GM19035 (cell line): ENCODE results near the gene KCNK2.

Experiments used
- ATAC-seq: cut with Tn5 transposase; IDR thresholded peaks from one replicate; pipeline ENCODE4 v1.9.1; 2021; ENCODE audit not compliant: unreplicated experiment

The KCNK2 gene

DNA sequence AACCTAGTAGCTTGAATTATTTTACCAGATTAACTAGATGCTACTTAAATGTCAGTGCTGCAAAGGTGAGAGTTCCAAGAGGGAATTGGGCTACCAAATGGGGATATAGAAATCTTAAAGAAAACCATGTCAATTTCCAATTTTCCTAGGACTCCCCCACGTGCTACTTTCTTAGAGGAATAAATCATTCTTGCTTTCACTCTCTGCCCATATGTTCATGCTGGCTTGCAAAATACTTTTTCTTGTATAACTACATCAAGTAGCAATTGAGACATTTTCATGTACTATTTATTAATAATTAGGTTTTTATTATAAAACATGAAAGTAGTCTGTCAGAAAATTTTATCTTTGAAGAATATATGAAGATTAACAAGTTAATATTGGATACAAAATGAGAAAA lies 11.8 kb downstream of the KCNK2 start:
- no peak for ATAC-seq

GRCh38 chr1:215095524-215095923 lies 13.0 kb downstream of the KCNK2 start:
- no peak for ATAC-seq

DNA sequence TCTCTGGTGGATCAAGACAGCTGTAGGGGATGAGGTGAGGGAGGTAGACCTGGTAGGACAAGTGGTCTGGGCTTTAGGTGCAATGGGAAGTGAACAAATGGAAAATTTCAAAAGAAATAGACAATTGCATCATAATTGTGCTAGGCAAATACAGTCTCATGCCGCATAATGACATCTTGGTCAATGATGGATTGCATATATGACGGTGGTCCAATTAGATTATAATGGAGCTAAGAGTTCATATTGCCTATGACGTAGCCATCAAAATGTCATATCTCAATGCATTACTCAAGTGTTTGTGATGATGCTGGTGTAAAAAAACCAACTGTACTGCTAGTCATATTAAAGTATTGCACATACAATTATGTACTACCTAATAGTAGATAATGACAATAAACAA lies 19.0 kb downstream of the KCNK2 start:
- ATAC-seq = no peak

GRCh38 chr1:215104283-215104682 lies 21.7 kb downstream of the KCNK2 start:
- no peak for ATAC-seq

GRCh38 chr1:215106067-215106466 lies 23.5 kb downstream of the KCNK2 start:
- no peak for ATAC-seq

DNA sequence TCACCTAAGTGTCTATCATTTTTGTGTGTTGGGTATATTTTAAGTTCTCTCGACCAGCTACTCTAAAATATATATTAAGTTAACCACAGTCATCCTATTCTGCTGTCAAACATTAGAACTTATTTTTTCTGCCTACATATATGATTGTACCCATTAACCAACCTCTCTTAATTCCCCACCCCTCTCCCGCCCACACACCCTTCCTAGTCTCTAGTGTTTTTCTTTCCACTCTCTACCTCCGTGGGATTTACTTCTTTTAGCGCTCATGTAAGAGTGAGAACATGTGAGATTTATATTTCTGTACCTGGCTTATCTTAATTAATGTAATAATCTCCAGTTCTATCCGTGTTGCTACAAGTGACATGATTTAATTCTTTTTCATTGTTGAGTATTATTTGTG lies 26.6 kb downstream of the KCNK2 start:
- ATAC-seq = no peak

- no peak for ATAC-seq
Measured at GRCh38 chr1:215111916-215112315, 29.4 kb downstream of the KCNK2 start.

DNA sequence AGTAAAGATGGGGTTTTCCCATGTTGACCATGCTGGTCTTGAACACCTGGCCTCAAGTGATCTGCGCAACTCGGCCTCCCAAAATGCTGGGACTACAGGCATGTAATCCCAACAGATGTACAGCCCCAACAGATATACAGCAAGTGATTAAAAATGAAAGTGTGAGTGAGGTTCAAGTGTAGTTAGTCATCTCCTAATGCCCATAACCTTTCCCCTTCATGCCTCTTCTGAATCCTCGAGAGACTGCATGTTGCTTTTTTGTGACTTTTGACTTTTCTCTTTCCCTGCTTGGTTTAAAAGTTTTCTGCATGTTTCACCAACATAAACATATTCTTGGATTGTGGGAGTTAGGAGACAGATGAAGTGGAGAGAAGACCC lies 31.2 kb downstream of the KCNK2 start:
- ATAC-seq = no peak

DNA sequence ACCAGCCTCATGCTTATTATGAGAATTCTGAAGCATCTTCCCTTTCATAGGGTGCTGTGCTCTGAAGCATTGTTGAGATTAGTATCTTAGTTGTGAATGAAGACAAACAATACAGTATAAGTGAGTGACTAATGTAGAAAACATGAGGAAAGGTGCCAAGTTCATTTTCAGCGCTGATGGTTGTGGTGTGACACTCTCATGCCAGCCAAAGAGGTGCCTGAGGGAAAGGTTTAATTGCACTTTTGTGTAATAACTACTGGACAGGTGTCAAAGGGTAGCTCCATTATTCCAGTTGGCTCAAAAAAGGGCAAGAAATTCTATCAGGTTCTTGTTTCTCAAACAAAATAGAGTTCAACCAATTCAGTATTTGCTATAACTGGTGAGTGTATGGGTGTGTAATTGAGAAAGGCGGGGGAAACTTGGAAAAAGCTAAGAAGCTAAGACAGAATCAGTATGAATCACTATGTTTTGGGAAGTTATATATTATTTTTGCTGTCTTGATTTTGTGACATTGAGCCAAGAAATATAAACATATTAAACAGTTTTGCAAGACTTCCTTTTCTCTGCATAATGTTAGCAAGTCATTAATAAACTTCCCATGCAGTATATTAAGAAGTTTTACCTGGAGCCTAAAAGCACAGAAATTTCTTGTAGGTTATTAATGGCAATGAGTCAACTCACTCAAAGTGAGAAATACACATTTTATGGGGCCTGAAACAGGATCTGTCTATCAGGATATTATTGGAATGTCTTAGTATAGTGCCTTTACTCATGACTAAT lies 31.8 kb downstream of the KCNK2 start:
- ATAC-seq = no peak

DNA sequence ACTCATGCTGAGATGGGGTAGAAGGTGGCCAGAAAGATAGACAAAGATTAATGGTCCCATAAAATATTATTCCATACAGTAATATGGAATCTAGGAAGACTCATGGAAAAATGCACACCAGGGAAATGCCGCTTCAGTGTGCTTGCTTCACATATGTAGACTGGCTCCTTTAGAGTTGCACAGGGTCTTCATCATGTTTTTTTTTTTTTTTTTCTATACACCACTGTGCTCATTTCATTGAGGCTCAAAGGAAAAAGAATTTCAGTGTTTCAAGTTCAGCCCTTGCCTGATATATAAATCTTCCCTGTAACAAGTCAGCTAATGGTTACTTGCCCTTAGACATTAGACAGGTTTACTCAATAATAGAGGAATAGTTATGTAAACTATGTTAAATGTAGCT lies 33.2 kb downstream of the KCNK2 start:
- ATAC-seq = no peak

DNA sequence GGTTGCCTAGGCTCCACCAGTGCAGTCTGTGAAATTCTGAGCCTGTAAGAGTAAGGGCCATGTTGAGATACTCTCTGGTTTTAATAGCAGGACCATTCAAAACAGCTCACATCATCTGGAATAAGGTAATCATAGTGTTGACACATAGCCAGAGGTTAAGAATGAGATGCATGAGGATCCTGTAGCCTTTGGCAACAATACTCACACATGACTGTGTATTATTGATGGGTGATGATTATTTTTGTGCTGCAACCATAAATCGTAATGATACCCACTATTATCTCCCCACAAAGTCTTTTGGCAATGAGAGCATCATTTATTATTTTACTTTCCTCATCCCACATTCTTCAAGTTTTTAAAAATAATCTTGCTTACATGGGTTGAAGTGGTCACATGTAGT lies 35.5 kb downstream of the KCNK2 start:
- no peak for ATAC-seq

GRCh38 chr1:215119056-215119455 lies 36.5 kb downstream of the KCNK2 start:
- no peak for ATAC-seq

DNA sequence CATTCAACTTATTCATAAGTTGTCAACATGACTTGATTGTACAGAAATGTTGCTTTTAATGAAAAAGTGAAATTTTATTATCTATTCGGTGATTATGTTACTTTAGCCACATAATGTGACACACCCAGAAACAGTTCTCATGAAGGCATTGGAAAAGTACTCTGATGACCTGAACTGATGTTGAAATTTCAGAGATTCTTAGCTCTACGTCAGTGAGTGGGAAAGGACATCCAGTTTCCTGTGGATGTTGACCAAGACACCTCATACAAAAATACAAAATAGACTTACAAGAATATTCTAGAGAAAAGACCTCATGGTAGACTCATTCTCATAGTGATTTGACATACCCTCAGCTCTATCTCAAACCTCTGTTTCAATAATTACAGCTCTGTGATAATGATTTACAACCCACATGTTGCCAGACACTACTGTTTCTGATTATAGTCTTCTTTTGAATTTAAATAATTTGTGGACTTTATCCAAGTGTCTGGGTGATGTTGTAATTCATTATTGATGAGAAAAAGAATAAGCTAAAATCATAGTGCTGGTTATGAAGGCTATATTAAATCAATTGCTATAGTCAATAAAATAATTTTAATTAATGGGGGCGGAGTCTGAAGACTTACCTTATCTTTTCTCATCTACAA lies 37.3 kb downstream of the KCNK2 start:
- ATAC-seq = no peak

- no peak for ATAC-seq
Measured at GRCh38 chr1:215128504-215128903, 46.0 kb downstream of the KCNK2 start.

- no peak for ATAC-seq
Measured at GRCh38 chr1:215131291-215131690, 48.8 kb downstream of the KCNK2 start.

- no peak for ATAC-seq
Measured at GRCh38 chr1:215132156-215132555, 49.6 kb downstream of the KCNK2 start.

- ATAC-seq = no peak
Measured at GRCh38 chr1:215133532-215133931, 51.0 kb downstream of the KCNK2 start.

- ATAC-seq = no peak
Measured at GRCh38 chr1:215137985-215138384, 55.4 kb downstream of the KCNK2 start.

DNA sequence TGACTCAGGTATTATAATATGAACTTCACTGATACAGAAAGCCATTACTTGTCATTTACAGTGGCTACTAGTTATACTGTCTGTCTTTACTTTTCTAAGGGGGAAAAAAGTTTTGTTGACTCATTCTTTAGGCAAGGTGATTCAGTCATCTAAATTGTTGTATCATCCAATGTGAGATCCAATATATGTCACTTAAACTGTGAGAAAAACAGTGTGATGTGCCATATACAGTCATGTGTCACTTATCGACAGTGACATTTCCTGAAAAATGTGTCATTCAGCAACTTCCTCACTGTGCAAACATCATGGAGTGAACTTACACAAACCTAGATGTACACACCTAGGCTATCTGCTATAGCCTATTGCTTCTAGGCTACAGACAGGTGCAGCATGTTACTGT lies 57.6 kb downstream of the KCNK2 start:
- no peak for ATAC-seq

DNA sequence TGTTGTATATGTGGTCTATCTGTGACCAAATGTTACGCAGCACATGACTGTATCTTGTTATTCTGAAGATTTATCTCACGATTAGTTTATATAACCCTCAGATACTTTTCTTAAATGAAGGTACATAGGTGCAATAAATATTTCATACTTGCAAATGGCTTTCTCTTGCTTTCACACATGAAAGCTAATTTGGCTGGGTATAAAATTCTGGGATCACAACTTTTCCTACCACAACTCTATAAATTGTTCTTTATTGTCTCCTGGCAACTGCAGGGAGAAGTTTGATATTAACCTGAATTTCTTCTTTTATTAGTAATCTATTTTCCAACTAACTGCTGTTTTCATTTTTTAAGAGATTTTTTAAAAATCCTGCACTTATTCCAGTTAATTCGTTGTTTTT lies 58.9 kb downstream of the KCNK2 start:
- ATAC-seq = no peak

DNA sequence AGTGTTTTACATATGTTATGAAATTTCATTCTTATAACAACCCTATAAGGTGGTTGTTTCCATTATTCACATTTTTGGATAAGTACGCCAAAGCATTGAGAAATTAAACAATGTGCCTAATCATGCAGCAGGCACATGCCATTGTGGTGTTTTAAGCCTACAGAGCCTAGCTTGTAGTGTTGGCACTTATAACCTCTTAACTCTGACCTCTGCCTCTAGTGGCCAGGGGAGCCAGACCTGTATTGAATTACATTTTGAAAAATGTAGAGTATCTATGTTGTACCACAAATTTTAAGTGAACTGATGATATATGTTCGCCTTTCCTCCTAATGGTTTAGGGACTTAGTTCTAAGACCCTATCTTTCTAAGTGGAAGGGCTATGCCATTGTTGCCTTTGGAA lies 61.0 kb downstream of the KCNK2 start:
- ATAC-seq = no peak

- ATAC-seq = no peak
Measured at GRCh38 chr1:215146240-215146975, 63.9 kb downstream of the KCNK2 start.
